Calu3 (cell line): ENCODE data around the gene LAMC1. TPM values are rescaled to one million over a fixed set of nuclear protein-coding genes. Genes with fewer than 3 reads are reported as not detected.

Experiments
- BruUV-seq: library from RNA; stranded (reverse); fragments of 400-500 nt; replicated peaks from 2 replicates; lab custom pipeline; 2021; lab: Mats Ljungman, UMichigan
- CTCF ChIA-PET: fragments of 300-600 bp; sonication (Branson Sonifier 250); formaldehyde crosslinking; loops from one replicate; lab custom pipeline; 2022; ENCODE audit warnings: antibody characterized with exemption; lab: Charles Lee
- DNase-seq: peaks from one replicate; pipeline ENCODE4 v3.0.0; 2022
- H3K27ac Mint-ChIP-seq: one replicate; pipeline ENCODE4 v1.8.0; 2022; ENCODE audit warnings: mixed read lengths; ENCODE audit not compliant: unreplicated experiment
- H3K27me3 Mint-ChIP-seq: one replicate; pipeline ENCODE4 v1.8.0; 2022; ENCODE audit warnings: mixed read lengths; ENCODE audit not compliant: unreplicated experiment
- H3K36me3 Mint-ChIP-seq: one replicate; pipeline ENCODE4 v1.8.0; 2022; ENCODE audit warnings: mild to moderate bottlenecking, moderate library complexity, mixed read lengths; ENCODE audit not compliant: insufficient read depth, unreplicated experiment
- H3K4me1 Mint-ChIP-seq: one replicate; pipeline ENCODE4 v1.8.0; 2022; ENCODE audit warnings: mild to moderate bottlenecking, low read depth, mixed read lengths; ENCODE audit not compliant: unreplicated experiment
- H3K4me3 Mint-ChIP-seq: one replicate; pipeline ENCODE4 v1.8.0; 2022; ENCODE audit warnings: mild to moderate bottlenecking, low read depth, moderate library complexity, mixed read lengths; ENCODE audit not compliant: unreplicated experiment
- H3K9me3 Mint-ChIP-seq: one replicate; pipeline ENCODE4 v1.8.0; 2022; ENCODE audit warnings: low read depth, mixed read lengths; ENCODE audit not compliant: unreplicated experiment
- intact Hi-C: fragments of 100-400 bp; cut with micrococcal nuclease; formaldehyde crosslinking; loops from one replicate; pipeline ENCODE4 v1.10.0; 2022; ENCODE audit not compliant: unreplicated experiment
- total RNA-seq: library from RNA; stranded (reverse); gene quantifications from 2 replicates; pipeline ENCODE4 v1.2.3, GENCODE V29; 2022
- TF ChIP-seq, protein P1 (sequence below): fragments of 200-600 bp; IDR thresholded peaks from one replicate; pipeline ENCODE4 v1.8.0; 2022; ENCODE audit warnings: antibody characterized with exemption; ENCODE audit not compliant: unreplicated experiment

Gene LAMC1
- total RNA-seq, 1 experiment from 2014 or later, result 579 TPM

DNA sequence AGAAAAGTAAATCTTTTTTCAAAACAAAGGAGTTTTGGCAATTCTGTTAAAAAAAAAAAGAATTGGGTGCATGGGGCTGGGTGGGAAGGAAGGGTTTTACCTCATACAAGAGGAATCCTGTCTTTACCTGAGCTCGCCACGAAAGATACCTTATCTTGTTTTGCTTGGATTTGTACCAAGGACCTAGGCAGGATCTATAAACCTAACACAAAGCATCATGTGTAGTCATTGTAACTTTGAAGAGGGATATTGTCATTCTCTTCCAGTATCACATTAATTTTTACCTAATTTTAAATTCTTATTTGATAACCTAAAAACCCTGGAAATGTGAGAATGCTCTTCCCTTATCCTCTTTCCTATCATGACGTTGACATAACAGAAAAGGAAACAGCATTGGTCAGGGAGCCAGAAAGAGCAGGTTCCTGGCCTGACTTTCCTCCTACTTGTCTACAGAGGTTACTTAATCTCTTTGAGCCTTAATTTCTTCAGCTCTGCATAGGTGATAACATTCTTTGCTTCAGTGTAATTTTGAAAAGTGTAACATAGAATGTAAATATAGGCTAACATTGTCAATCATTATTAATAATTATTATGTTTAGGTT is 4.0 kb upstream of the LAMC1 start:
- TF ChIP-seq, protein P1, sequence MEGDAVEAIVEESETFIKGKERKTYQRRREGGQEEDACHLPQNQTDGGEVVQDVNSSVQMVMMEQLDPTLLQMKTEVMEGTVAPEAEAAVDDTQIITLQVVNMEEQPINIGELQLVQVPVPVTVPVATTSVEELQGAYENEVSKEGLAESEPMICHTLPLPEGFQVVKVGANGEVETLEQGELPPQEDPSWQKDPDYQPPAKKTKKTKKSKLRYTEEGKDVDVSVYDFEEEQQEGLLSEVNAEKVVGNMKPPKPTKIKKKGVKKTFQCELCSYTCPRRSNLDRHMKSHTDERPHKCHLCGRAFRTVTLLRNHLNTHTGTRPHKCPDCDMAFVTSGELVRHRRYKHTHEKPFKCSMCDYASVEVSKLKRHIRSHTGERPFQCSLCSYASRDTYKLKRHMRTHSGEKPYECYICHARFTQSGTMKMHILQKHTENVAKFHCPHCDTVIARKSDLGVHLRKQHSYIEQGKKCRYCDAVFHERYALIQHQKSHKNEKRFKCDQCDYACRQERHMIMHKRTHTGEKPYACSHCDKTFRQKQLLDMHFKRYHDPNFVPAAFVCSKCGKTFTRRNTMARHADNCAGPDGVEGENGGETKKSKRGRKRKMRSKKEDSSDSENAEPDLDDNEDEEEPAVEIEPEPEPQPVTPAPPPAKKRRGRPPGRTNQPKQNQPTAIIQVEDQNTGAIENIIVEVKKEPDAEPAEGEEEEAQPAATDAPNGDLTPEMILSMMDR, result no peak
- peak; percentile 48 for DNase-seq
- Mint-ChIP-seq H3K4me1 (peaks cover 25% of the 10 kb centered on the region), H3K9me3 (peaks cover 2% of the 10 kb centered on the region), H3K27me3 (no peaks in the 10 kb centered on the region), H3K27ac (peak overlapping the region; percentile 43), H3K36me3 (peaks cover 38% of the 10 kb centered on the region), H3K4me3 (no peak overlapping the region)
- intact Hi-C loops, result loop anchor here (1.0 to 2.0 kb wide), 5 partner anchors 16 to 162 kb away; no protein-coding TSS in a partner anchor
- CTCF ChIA-PET, result interaction anchor here (0.5 to 3.3 kb wide), 7 partner anchors 16 to 746 kb away, joined by 3 to 18 read pairs (median 5); no protein-coding TSS in a partner anchor
- BruUV-seq, result no TSS peak

DNA sequence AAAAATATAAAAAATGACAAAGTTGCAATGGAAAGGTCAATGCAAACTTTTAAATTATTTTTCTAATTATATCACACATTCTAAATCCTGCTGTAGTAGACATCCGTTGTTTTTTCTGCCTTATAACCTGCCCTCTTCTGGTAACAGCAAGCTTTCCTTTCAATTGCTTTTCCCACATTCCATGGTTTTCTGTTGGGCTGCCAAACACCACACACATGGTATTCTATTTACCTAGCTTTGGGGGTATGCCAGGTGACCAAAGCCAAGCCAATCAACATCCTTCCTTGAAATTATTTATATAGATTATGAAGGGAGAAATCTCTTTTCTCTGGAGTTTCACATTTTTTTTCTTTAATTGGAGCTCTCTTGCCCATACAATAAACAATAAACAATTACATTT is 3.4 kb upstream of the LAMC1 start:
- peak overlapping the region; percentile 43 for H3K27ac Mint-ChIP-seq

DNA sequence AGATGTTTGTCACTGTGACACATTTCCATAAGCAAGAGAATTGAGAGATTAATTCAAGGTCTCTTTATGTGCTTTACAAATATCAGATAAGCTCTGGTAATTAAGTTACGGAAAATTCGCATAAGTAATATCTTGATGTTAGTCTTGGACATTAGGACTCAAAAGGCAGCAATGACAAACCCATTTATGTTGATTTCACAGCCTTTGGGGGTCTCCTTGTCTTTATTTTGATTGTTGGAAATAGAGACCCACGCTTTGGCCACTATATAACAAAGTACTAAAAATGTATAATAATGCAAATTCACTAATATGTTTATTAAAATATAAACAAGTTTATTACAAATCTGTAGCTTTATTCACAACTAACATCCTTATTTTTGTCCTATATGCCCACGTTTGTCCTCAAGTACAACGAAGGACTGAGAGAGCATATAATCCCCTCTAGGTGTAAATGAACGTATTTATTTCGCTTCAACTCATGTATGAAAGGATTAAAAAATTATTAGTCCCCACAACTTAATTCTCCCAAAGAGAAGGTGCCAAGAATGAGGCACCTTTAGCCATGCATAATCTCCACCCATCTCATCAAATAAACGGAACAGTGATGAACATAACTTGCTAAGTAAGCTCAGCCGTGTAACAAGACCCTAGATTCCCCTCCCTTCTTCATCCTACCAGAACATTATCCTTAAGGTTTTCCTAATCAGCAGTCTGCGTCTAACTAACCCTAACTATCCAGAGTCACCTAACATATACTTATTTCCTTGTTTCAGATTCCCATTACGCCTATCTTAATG is 1.6 kb upstream of the LAMC1 start:
- TF ChIP-seq, protein P1, result no peak
- CTCF ChIA-PET, result no interaction called here
- no peaks in the 10 kb centered on the region for H3K9me3 Mint-ChIP-seq
- peaks cover 32% of the 10 kb centered on the region for H3K4me1 Mint-ChIP-seq
- no peaks in the 10 kb centered on the region for H3K27me3 Mint-ChIP-seq
- H3K36me3 Mint-ChIP-seq, result peaks cover 62% of the 10 kb centered on the region
- intact Hi-C loops, result no loop called here
- H3K27ac Mint-ChIP-seq, result peak overlapping the region; percentile 98
- DNase-seq, result no peak
- peak overlapping the region; percentile 94 for H3K4me3 Mint-ChIP-seq
- BruUV-seq, result no TSS peak

More for the DNA sequence above, 3.4 kb upstream of the LAMC1 start:
- CTCF ChIA-PET, result interaction anchor here (0.6 to 3.3 kb wide), 5 partner anchors 17 to 745 kb away, joined by 3 to 18 read pairs (median 5); no protein-coding TSS in a partner anchor
- TF ChIP-seq, protein P1, result no peak
- Mint-ChIP-seq H3K27me3 (no peaks in the 10 kb centered on the region), H3K9me3 (peaks cover 2% of the 10 kb centered on the region), H3K4me3 (no peak overlapping the region), H3K36me3 (peaks cover 44% of the 10 kb centered on the region), H3K4me1 (peaks cover 23% of the 10 kb centered on the region)
- intact Hi-C loops, result loop anchor here (1.0 to 2.0 kb wide), 5 partner anchors 17 to 161 kb away; no protein-coding TSS in a partner anchor
- no TSS peak for BruUV-seq
- peak; percentile 68 for DNase-seq

DNA sequence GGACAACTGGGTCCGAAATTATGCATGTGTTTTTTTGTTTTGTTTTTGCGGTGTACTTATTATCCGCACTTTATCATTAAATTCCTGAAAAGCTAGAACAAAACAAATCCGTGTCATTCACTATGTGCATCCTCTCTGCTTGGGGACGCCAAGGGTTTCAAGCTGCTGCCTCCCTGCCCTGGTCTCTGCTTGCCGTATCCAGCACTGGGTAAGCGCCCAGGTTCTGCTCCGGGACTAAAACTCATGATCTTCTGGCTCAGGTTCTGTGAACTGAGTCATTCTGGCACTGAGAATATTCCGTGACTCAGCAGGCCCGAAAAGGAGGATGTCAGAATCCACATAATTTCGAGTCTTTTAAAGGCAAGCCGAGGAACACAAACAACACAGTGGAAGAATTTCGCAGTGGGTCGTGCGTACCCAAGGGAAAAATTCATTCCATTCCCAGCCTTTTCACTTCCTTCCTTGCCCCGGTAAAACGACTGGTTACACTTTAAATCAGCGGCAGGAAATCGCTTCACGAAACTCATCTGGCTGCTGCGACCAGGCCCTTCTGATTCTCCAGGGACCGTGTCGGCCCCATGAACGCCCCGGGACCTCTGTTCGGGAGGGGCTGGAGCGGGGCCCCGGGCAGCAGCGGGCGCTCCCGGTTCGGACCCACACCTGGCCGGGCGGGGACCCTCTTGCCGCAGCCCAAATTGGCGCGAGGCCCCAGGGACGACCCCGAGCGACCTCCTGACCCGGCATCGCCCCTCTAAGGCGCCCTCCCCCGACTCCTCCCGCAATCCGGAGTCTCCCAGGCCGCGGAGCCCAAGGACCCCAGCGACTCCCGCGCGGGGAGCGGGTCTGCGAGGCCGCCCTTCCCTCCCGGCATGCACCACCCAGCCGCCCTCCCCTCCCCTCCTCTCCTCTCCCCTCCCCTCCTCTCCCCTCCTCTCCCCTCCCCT is 746 bp upstream of the LAMC1 start:
- Mint-ChIP-seq H3K27me3 (no peaks in the 10 kb centered on the region), H3K27ac (peak overlapping the region; percentile 98), H3K9me3 (no peaks in the 10 kb centered on the region), H3K36me3 (peaks cover 69% of the 10 kb centered on the region), H3K4me1 (peaks cover 41% of the 10 kb centered on the region), H3K4me3 (peak overlapping the region; percentile 94)
- TF ChIP-seq, protein P1, result no peak
- peak; percentile 74 for DNase-seq
- CTCF ChIA-PET, result no interaction called here
- intact Hi-C loops, result no loop called here
- BruUV-seq, result TSS peak; percentile 89
